ENCODE data around the gene MYOF.

DNA sequence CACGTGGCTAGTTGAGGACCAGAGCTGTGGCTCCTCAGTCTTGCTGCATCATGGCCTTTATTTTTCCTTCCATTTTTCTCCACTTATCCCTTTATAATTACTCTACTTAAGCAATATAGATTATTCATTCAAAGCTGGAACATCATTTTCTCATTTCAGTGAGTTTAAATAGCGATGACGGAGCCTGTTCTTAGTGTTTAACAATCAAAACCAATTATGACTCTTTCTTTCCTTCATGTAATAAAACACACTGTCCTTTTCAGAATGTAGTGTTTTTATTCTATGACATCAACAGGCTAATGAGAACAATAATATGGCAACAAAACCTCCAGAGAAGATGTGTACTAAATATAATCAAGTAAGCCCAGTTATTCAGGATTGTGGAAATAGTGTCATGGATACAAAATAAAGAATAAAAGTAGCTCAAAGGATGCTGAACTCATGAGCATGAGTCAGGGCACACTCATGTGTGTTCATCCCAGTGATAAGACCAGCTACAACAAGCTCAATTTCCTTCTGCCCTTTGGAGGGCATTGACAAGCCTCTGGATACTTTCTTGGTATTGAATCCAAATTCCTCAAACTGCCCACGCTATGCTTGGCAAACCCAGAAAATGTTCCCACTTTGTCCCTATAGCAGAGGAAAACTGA lies 220.0 kb downstream of the MYOF start:
- TF ChIP-seq, protein P1, sequence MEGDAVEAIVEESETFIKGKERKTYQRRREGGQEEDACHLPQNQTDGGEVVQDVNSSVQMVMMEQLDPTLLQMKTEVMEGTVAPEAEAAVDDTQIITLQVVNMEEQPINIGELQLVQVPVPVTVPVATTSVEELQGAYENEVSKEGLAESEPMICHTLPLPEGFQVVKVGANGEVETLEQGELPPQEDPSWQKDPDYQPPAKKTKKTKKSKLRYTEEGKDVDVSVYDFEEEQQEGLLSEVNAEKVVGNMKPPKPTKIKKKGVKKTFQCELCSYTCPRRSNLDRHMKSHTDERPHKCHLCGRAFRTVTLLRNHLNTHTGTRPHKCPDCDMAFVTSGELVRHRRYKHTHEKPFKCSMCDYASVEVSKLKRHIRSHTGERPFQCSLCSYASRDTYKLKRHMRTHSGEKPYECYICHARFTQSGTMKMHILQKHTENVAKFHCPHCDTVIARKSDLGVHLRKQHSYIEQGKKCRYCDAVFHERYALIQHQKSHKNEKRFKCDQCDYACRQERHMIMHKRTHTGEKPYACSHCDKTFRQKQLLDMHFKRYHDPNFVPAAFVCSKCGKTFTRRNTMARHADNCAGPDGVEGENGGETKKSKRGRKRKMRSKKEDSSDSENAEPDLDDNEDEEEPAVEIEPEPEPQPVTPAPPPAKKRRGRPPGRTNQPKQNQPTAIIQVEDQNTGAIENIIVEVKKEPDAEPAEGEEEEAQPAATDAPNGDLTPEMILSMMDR (IDR thresholded peaks at IDR 0.05), result no peak
- no peak for TF ChIP-seq POLR2A (IDR thresholded peaks at IDR 0.05)
